ENCODE results near the gene KANSL1.
"Not testable (repeated sequence)": the region's sequence is repeated elsewhere in the genome, so short reads cannot be mapped to it uniquely, and the experiment has no call there.

Gene KANSL1

DNA sequence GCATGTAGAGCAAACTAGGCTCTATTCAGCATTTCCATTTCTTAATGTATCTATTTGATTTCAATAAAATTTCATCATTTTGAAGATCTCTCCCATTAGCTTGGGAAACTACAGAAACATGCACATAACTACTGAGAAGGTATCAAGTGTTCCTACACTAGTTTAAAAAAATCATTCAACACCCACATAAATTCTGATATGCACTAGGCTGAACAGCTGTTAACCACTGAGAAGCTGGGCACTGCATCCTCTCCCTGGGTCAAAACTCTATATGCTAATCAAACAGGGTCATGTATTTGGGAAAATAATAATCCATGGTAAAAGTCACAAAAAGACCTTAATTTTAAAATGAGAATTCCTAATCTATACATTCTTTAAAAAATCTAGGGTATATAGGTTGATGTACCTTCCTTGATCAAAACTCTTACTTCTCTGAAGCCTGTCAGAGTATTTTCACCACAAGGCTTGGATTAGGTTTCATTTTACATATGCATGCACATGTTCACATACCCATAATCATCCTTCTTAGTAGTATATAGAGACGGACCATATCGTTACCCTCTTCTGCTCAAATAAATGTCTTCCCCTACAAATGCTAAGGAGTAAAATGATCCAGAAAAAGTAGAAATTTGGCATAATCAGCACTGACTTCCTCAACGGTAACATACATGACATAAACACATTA is 57.2 kb downstream of the KANSL1 start:
- DNase-seq, result no peak

DNA sequence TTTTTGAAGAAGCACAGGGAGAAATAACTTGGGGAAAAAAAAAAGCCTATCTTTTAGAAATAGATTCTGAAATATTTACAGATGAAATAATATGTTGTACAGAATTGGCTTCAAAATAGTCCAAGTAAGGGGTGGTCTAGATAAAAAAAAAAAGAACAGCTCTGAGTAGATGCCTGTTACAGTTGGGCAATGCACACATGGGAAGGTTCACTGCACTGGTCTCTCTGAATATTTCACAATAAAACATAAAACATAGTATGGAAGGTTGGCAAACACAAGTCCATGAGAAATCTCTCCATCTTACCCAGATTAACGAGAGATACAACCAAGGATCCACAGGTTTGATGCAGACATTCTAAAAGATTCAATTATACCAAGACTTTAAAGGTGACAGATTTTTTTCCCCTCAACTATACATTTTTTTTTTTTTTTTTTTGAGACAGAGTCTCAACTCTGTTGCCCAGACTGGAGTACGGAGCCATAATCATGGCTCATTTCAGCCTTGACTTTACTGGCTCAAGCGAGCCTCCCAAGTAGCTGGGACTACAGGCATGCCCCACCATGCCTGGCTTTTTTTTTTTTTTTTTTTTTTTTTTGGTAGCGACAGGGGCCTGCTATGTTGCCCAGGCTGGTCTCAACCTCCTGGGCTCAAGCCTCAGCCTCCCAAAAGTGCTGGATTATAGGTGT is 58.0 kb downstream of the KANSL1 start:
- no peak for DNase-seq

- DNase-seq, result no peak
Measured at GRCh38 chr17:46129302-46129701, 63.9 kb downstream of the KANSL1 start.

- DNase-seq, result no peak
Measured at GRCh38 chr17:46128453-46128852, 64.8 kb downstream of the KANSL1 start.

DNA sequence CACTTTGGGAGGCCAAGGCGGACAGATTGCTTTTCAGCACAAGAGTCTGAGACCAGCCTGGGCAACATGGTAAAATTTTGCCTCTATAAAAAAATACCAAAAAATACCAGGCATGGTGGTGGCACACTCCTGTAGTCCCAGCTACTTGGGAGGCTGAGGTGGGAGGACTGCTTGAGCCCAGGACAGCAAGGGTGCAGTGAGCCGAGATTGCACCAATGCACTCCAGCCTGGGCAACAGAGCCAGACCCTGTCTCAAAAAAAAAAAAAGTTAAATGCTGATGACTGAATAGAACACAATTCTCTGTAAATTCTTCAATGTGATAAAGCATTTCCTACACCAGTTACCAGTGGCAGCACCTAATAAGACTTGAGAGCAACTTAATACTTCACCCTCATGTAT is 65.7 kb downstream of the KANSL1 start:
- no peak for DNase-seq

DNA sequence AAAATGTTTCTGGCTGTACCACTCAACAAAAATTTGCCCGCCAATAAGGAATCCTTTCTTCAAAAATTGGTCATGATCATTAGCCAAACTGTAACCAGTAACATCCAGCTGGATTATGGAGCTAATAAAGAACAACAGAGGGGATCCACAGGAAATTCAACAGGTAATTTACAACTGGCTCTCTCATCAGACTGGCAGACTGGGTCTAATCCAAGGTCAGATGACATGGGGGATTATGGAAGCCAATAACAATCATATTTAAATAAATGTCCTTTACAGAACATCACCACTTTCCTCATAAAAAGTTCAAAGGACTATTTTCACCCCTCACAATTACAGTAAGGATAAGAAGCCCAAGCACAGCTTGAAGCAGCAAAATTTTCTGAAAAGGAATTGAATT is 66.4 kb downstream of the KANSL1 start:
- no peak for DNase-seq

- DNase-seq, result no peak
Measured at GRCh38 chr17:46125831-46126230, 67.4 kb downstream of the KANSL1 start.

- no peak for DNase-seq
Measured at GRCh38 chr17:46124695-46125592, 68.3 kb downstream of the KANSL1 start.

DNA sequence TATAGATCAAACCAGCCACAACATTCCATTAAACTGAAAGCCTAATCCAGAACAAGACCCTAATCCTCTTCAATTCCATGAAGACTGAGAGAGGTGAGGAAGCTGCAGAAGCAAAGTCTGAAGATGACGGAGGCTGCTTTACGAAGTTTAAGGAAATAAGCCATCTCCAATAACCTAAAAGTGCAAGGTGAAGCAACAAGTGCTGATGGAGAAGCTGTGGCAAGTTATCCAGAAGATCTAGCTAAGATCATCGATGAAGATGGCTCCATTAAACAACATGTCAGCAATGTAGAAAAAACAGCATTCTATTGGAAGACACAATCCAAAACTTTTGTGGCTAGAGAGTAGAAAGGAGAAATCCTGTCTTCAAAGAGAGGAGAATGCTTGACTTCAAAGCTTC is 69.6 kb downstream of the KANSL1 start:
- no peak for DNase-seq

- DNase-seq, result no peak
Measured at GRCh38 chr17:46122486-46122871, 70.8 kb downstream of the KANSL1 start.

DNA sequence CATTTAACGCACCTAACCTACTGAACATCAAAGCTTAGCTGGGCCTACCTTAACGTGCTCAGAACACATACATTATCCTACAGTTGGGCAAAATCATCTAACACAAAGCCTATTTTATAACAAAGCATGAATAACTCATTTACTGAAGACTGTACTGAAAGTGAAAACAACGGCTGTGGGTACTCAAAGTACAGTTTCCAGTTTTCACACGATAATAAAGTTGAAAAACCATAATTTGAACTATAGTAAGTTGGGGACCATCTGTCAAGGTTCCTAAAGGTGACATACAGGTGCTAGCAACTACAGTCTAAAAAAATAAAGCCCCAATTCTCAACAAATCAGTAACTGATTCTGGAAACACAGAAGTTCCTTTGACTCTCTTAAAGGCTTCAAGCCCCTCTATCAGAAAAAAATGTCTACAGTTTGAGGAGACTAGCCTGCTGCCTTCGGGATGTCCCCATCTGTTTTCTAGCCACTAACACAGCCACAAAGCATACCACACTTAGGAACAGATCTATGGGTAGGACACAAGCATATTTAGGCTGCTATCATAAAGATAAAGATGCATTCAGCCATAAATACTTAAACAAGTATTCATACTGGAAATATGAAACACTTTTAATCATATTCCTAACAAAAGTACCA is 71.3 kb downstream of the KANSL1 start:
- DNase-seq, result no peak

- DNase-seq, result peak in 2 of 4 experiments; percentile 17 to 19
Measured at GRCh38 chr17:46121165-46121764, 72.0 kb downstream of the KANSL1 start.

DNA sequence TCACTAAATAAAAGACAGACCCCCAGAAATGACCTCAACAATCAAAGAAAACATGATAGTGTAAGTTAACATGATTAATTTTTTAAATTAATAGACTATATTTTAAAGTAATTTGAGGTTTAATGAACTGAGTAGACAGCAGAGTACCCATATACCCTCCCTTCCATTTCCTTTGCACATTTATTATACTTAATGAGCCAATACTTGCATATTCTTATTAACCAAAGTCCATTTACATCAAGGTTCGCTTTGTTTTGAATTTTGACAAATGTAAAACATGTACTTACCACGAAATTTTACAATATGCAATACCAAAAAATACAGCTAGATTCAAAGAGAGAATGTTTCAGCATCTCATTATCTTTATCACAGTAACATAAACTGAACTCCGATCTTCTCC is 72.7 kb downstream of the KANSL1 start:
- DNase-seq, result no peak

DNA sequence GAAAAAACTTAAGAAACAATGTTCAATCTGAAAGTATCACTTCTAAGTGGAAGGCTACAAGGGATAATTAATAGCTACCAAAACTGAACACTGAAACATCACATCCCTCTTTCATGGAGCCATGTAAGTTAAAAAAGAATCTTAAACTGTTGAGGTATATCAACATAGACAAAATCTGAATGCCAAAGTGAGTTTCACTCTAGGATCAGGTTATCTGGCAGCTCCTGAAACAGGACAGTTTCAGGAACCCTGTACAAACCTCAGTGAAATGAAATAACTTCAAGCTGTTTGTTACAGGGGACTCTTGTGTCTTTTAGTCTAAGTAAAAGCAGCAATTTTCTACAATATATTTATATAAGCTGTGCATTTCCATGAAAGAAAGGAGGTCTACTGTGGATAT is 73.2 kb downstream of the KANSL1 start:
- no peak for DNase-seq

GRCh38 chr17:46118964-46119363 is 74.3 kb downstream of the KANSL1 start:
- DNase-seq, result no peak

DNA sequence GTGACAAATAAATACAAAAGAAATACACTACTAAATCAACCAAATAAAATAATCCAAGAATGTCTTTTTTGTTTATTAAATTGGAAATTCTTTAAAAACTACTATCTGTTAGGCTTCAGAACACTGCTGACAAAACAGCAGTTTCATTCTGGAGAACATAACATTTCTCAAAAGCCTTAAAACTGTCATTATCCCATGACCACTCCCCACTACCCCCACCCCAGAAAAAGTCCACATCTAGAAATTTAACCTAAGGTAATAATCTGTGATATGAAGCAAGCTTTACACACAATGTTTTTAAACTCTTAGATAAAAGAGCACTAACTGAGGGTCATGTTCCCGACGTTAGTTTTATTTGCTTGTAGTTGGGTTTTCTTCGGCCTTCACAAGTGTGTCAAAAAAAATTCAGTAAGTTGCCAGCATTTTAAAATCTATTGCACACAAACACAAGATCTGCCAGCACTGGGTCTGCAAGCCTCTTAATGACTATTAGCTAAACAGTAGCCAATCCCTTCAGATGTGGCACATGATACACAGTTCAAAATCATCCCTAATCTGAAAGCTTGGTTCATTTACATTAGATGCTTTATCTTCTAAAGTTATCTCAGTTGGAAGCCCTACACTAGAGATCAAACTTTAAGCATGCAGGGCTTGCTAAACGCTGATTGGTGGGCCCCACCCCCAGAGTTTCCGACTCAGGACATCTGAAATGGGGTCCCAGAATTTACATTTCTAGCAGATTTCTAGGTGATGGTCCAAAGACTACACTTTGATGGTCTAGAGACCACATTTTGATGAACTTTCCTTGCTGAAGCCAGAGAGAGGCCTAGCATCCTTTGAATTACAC is 75.2 kb downstream of the KANSL1 start:
- DNase-seq, result no peak

- DNase-seq, result no peak
Measured at GRCh38 chr17:46117117-46117516, 76.1 kb downstream of the KANSL1 start.

DNA sequence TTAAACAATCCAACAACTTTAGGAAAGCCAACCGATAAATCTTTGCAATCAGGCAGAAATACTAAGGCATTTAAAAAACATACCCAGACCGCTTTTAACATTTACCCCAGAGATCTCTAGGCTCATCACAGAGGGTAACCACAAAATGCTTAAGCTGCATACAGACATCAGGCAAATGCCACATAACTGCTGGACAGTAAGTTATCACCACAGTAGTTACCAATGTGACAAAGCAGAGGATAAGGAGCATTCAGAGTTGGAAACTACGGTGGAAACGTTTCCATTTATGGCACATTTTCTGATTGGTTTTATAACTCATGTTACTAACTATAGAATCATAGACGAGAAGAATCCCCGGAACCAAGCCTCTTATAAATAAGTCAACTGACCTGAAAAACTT is 77.5 kb downstream of the KANSL1 start:
- no peak for DNase-seq

DNA sequence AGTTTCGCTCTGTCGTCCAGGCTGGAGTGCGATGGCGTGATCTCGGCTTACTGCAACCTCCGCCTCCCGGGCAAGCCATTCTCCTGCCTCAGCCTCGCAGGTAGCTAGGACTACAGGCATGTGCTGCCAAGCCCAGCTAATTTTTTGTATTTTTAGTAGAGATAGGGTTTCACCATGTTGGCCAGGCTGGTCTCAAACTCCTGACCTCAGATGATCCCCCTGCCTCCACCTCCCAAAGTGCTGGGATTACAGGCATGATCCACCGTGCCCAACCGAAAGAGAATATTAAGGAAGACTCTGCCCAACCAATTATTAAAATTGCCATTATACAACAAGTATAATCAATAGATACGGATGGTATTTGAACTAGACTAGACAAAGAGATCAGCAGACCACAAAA is 82.0 kb downstream of the KANSL1 start:
- not testable (repeated sequence) for DNase-seq

DNA sequence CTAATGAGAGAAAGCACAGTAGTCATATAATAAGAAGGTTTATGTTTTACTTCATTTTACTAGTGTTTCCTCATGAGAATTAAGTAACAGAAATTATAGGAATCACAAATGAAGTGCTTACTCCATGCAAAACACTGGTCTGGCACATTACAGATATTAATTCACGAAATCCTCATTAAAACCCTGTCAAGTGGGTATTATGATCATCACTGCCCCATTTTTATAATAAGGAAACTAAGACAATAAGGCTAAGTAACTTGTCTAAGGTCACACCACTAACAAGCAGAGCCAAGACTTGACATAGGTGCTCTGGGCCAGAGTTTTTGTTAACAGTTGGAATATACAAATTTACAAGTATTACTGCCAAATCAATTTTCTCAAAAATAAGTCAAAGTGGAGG is 83.0 kb downstream of the KANSL1 start:
- DNase-seq, result no peak

DNA sequence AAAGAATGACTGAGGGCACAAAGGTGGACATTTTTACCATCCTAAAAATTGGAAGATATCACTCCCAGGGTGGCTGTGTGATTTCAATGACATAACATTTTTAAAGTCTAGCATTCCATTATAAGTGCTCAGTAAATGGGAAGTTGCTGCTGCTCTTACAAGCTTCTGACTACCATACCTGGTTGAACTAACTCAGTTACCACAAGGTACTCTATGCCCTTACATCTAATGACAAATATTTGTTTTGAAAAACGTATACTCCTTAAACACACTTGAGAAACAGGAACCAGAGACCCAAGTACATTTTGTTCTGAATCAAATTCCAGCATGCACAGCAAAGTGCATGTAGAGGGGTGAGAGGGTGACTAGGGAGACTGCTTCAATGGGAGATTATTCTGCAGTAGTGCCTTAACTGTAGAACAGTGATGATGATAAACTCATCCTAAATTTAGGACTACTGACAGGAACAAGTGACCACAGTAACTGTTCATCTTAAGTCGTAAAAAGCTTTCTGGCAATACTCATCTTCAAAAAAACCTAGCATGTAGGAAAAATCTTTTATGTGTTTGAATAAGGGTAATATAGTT is 83.5 kb downstream of the KANSL1 start:
- DNase-seq, result no peak

All from suppressor macrophage (primary cell).